Measurements from ENCODE around the gene EIF2B5. TPM values are rescaled to one million over a fixed set of nuclear protein-coding genes. Genes with fewer than 3 reads are reported as not detected.
"Not testable (repeated sequence)": the region's sequence is repeated elsewhere in the genome, so short reads cannot be mapped to it uniquely, and the experiment has no call there.

EIF2B5 gene
- total RNA-seq, 4 donors from 2014 or later, result 28.5 to 50.3 (median 38.7) TPM

DNA sequence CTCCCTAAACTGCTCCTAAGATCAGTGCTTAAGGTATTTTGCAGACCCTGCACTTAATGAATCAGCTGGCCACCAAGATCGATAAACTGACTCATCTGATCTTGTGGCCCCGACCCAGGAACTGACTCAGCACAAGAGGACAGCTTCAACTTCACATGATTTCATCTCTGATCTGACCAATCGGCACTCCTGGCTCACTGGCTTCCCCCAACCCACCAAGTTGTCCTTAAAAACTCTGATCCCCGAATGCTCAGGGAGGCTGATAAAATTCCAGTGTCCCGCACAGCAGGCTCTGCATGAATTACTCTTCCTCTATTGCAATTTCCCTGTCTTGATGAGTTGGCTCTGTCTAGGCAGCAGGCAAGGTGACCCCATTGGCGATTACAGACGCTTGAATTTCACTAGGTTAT is 24.8 kb upstream of the EIF2B5 start:
- TF ChIP-seq, protein P1, sequence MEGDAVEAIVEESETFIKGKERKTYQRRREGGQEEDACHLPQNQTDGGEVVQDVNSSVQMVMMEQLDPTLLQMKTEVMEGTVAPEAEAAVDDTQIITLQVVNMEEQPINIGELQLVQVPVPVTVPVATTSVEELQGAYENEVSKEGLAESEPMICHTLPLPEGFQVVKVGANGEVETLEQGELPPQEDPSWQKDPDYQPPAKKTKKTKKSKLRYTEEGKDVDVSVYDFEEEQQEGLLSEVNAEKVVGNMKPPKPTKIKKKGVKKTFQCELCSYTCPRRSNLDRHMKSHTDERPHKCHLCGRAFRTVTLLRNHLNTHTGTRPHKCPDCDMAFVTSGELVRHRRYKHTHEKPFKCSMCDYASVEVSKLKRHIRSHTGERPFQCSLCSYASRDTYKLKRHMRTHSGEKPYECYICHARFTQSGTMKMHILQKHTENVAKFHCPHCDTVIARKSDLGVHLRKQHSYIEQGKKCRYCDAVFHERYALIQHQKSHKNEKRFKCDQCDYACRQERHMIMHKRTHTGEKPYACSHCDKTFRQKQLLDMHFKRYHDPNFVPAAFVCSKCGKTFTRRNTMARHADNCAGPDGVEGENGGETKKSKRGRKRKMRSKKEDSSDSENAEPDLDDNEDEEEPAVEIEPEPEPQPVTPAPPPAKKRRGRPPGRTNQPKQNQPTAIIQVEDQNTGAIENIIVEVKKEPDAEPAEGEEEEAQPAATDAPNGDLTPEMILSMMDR (IDR thresholded peaks at IDR 0.05), result no peak
- ATAC-seq (ENCODE audit: low FRiP score), result no peak
- no peak for DNase-seq (ENCODE audit: low spot score)

DNA sequence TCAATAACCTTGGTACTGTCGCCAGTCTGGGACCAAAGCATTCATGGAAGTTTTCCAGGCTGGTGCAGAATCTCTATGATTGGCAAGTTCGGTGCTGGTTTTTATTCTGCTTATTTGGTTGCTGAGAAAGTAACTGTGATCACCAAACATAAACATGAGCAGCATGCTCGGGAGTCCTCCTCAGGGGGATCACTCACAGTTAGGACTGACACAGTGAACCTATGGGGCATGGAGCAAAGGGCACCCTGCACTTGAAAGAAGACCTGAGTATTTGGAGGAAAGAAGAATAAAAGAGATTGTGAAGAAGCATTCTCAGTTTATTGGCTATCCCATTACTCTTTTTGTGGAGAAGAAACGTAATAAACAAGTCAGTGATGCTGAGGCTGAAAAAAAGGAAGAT is 19.1 kb upstream of the EIF2B5 start:
- TF ChIP-seq, protein P1 (IDR thresholded peaks at IDR 0.05), result no peak
- ATAC-seq (ENCODE audit: low FRiP score) (no peak), DNase-seq (ENCODE audit: low spot score) (no peak)

DNA sequence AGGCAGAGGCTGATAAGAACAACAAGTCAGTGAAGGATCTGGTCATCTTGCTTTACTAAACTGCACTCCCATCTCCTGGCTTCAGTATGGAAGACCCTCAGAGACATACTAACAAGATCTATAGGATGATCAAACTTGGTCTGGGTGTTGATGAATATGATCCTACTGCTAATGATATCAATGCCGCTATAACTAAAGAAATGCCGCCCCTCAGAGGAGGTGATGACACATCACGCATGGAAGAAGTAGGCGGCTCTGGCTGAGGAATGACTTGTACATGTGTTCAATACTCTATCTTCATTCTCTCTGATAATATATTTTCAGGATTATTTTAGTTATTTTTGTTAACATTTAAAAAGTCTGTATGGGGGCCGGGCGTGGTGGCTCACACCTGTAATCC is 17.5 kb upstream of the EIF2B5 start:
- no peak for DNase-seq (ENCODE audit: low spot score)
- TF ChIP-seq, protein P1 (IDR thresholded peaks at IDR 0.05), result no peak
- no peak for ATAC-seq (ENCODE audit: low FRiP score)

DNA sequence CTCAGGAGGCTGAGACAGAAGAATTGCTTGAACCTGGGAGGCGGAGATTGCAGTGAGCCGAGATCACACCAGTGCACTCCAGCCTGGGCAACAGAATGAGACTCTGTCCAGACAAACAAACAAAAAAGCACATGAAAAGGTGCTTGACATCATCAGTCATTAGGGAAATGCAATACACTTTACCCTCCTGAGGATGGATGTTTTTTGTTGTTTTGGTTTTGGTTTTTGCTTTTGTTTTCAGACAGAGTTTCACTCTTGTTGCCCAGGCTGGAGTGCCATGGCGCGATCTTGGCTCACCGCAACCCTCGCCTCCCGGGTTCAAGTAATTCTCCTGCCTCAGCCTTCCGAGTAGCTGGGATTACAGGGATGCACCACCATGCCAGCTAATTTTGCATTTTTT is 14.1 kb upstream of the EIF2B5 start:
- not testable (repeated sequence) for ATAC-seq (ENCODE audit: low FRiP score); DNase-seq (ENCODE audit: low spot score)

DNA sequence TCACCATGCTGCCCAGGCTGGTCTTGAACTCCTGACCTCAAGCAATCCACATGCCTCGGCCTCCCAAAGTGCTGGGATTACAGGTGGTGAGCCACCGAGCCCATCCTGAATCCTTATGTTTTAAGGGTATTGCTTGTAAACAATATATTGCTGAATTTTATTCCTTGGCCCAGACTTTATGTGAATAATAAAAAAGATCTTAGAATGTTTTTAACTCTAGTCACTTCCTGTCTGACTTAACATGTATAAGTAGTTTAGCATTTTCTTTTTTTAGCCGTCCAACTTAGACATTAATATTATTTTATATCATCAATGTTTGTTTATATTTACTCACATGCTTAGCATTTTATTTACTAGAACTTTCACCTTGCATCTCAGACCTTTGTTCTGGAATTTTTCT is 9.2 kb upstream of the EIF2B5 start:
- ATAC-seq (ENCODE audit: low FRiP score), result no peak
- no peak for DNase-seq (ENCODE audit: low spot score)
- TF ChIP-seq, protein P1 (IDR thresholded peaks at IDR 0.05), result no peak

DNA sequence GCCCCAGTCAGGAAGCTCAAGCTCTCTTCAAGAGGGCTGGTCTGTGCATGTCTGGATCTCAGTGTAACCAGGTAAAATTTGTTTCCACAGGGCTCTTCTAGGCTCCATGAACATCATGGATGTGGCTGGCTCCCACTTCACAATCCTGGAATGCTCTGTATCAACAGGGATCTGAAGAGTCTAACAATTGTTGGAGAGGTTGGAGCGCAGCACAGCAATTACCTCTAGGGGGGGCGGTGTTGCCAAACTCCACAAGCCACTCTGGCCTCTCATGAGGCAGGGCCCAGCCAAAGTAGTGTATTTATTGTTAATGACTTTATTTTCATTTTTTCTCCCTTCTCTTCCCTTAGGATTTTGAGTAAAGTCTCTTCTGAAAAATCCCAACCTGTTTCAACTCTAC is 6.1 kb upstream of the EIF2B5 start:
- ATAC-seq (ENCODE audit: low FRiP score) (no peak), DNase-seq (ENCODE audit: low spot score) (no peak)
- TF ChIP-seq, protein P1 (IDR thresholded peaks at IDR 0.05), result no peak

DNA sequence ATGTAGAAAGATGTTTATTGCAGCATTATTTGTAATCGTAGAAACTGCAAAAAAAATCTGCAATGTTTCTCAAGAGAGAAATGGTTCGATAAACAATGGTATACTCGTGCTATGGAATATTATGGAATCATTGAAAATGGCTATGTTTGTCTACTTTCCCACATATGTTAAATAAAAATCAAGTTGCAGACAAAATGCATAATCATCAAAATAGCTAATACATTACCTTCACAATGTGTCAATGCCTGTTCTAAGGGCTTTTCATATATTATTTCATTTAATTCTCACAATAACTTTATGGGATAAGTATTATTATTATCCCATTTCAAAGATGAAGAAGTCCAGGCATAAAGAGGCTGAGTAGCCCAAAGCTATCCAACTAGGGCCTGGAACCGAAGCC is 2.2 kb upstream of the EIF2B5 start:
- ATAC-seq (ENCODE audit: low FRiP score) (no peak), DNase-seq (ENCODE audit: low spot score) (no peak)
- TF ChIP-seq, protein P1 (IDR thresholded peaks at IDR 0.05), result no peak
